ENCODE measurements around the gene EFNA5.
A peak's percentile ranks its signal among the peaks of the same experiment; 100 is the strongest.

The EFNA5 gene

GRCh38 chr5:107580889-107581820 lies 89.6 kb downstream of the EFNA5 start:
- Histone ChIP-seq H3K4me3 (ENCODE audit: low read length in 2 of 2) (no peak overlapping the region), H3K9me3 (ENCODE audit: control insufficient read depth in 2 of 2, low read length in 2 of 2) (no peaks in the 10 kb centered on the region), H3K9ac (ENCODE audit: low read length in 2 of 2) (no peak overlapping the region), H3K4me1 (ENCODE audit: control insufficient read depth, insufficient read depth, low read length) (no peaks in the 10 kb centered on the region), H3K27me3 (ENCODE audit: control insufficient read depth in 1 of 2, insufficient read depth in 2 of 2, low read length in 2 of 2) (no peaks in the 10 kb centered on the region), H3K27ac (ENCODE audit: low read length) (no peak overlapping the region), H3K36me3 (ENCODE audit: control insufficient read depth in 2 of 2, insufficient read depth in 2 of 2, low read length in 2 of 2) (no peaks in the 10 kb centered on the region)

GRCh38 chr5:107578051-107578635 lies 92.6 kb downstream of the EFNA5 start:
- Histone ChIP-seq H3K4me3 (ENCODE audit: low read length in 2 of 2) (no peak overlapping the region), H3K9ac (ENCODE audit: low read length in 2 of 2) (no peak overlapping the region), H3K4me1 (ENCODE audit: control insufficient read depth, insufficient read depth, low read length) (no peaks in the 10 kb centered on the region), H3K9me3 (ENCODE audit: control insufficient read depth in 2 of 2, low read length in 2 of 2) (no peaks in the 10 kb centered on the region), H3K27ac (ENCODE audit: low read length) (no peak overlapping the region), H3K27me3 (ENCODE audit: control insufficient read depth in 1 of 2, insufficient read depth in 2 of 2, low read length in 2 of 2) (no peaks in the 10 kb centered on the region), H3K36me3 (ENCODE audit: control insufficient read depth in 2 of 2, insufficient read depth in 2 of 2, low read length in 2 of 2) (no peaks in the 10 kb centered on the region)

- no peaks in the 10 kb centered on the region for H3K4me1 ChIP-seq (ENCODE audit: control insufficient read depth, insufficient read depth, low read length)
- no peaks in the 10 kb centered on the region for H3K36me3 ChIP-seq (ENCODE audit: control insufficient read depth in 2 of 2, insufficient read depth in 2 of 2, low read length in 2 of 2)
- no peak overlapping the region for H3K27ac ChIP-seq (ENCODE audit: low read length)
- no peaks in the 10 kb centered on the region for H3K9me3 ChIP-seq (ENCODE audit: control insufficient read depth in 2 of 2, low read length in 2 of 2)
- no peak overlapping the region for H3K4me3 ChIP-seq (ENCODE audit: low read length in 2 of 2)
- no peaks in the 10 kb centered on the region for H3K27me3 ChIP-seq (ENCODE audit: control insufficient read depth in 1 of 2, insufficient read depth in 2 of 2, low read length in 2 of 2)
- no peak overlapping the region for H3K9ac ChIP-seq (ENCODE audit: low read length in 2 of 2)
Measured at GRCh38 chr5:107577394-107577950, 93.3 kb downstream of the EFNA5 start.

GRCh38 chr5:107576736-107577393 lies 93.9 kb downstream of the EFNA5 start:
- Histone ChIP-seq H3K27ac (ENCODE audit: low read length) (no peak overlapping the region), H3K9me3 (ENCODE audit: control insufficient read depth in 2 of 2, low read length in 2 of 2) (no peaks in the 10 kb centered on the region), H3K36me3 (ENCODE audit: control insufficient read depth in 2 of 2, insufficient read depth in 2 of 2, low read length in 2 of 2) (no peaks in the 10 kb centered on the region), H3K4me3 (ENCODE audit: low read length in 2 of 2) (no peak overlapping the region), H3K27me3 (ENCODE audit: control insufficient read depth in 1 of 2, insufficient read depth in 2 of 2, low read length in 2 of 2) (no peaks in the 10 kb centered on the region), H3K4me1 (ENCODE audit: control insufficient read depth, insufficient read depth, low read length) (no peaks in the 10 kb centered on the region), H3K9ac (ENCODE audit: low read length in 2 of 2) (no peak overlapping the region)

- Histone ChIP-seq H3K27ac (ENCODE audit: low read length) (no peak overlapping the region), H3K4me1 (ENCODE audit: control insufficient read depth, insufficient read depth, low read length) (no peaks in the 10 kb centered on the region), H3K9ac (ENCODE audit: low read length in 2 of 2) (no peak overlapping the region)
Measured at GRCh38 chr5:107576155-107576554, 94.6 kb downstream of the EFNA5 start.

GRCh38 chr5:107574287-107574686 lies 96.5 kb downstream of the EFNA5 start:
- Histone ChIP-seq H3K27ac (ENCODE audit: low read length) (no peak overlapping the region), H3K27me3 (ENCODE audit: control insufficient read depth in 1 of 2, insufficient read depth in 2 of 2, low read length in 2 of 2) (no peaks in the 10 kb centered on the region)

More at GRCh38 chr5:107576155-107576554, 94.6 kb downstream of the EFNA5 start:
- Histone ChIP-seq H3K36me3 (ENCODE audit: control insufficient read depth in 2 of 2, insufficient read depth in 2 of 2, low read length in 2 of 2) (no peaks in the 10 kb centered on the region), H3K4me3 (ENCODE audit: low read length in 2 of 2) (no peak overlapping the region), H3K27me3 (ENCODE audit: control insufficient read depth in 1 of 2, insufficient read depth in 2 of 2, low read length in 2 of 2) (no peaks in the 10 kb centered on the region), H3K9me3 (ENCODE audit: control insufficient read depth in 2 of 2, low read length in 2 of 2) (no peaks in the 10 kb centered on the region)

GRCh38 chr5:107572715-107573368 lies 97.9 kb downstream of the EFNA5 start:
- no peaks in the 10 kb centered on the region for H3K4me1 ChIP-seq (ENCODE audit: control insufficient read depth, insufficient read depth, low read length)
- H3K4me3 ChIP-seq (ENCODE audit: low read length in 2 of 2) = no peak overlapping the region
- no peaks in the 10 kb centered on the region for H3K9me3 ChIP-seq (ENCODE audit: control insufficient read depth in 2 of 2, low read length in 2 of 2)
- no peaks in the 10 kb centered on the region for H3K36me3 ChIP-seq (ENCODE audit: control insufficient read depth in 2 of 2, insufficient read depth in 2 of 2, low read length in 2 of 2)
- no peak overlapping the region for H3K27ac ChIP-seq (ENCODE audit: low read length)
- no peak overlapping the region for H3K9ac ChIP-seq (ENCODE audit: low read length in 2 of 2)
- H3K27me3 ChIP-seq (ENCODE audit: control insufficient read depth in 1 of 2, insufficient read depth in 2 of 2, low read length in 2 of 2) = no peaks in the 10 kb centered on the region

More at GRCh38 chr5:107574287-107574686, 96.5 kb downstream of the EFNA5 start:
- no peaks in the 10 kb centered on the region for H3K4me1 ChIP-seq (ENCODE audit: control insufficient read depth, insufficient read depth, low read length)
- H3K4me3 ChIP-seq (ENCODE audit: low read length in 2 of 2) = no peak overlapping the region
- no peaks in the 10 kb centered on the region for H3K9me3 ChIP-seq (ENCODE audit: control insufficient read depth in 2 of 2, low read length in 2 of 2)
- H3K9ac ChIP-seq (ENCODE audit: low read length in 2 of 2) = no peak overlapping the region
- no peaks in the 10 kb centered on the region for H3K36me3 ChIP-seq (ENCODE audit: control insufficient read depth in 2 of 2, insufficient read depth in 2 of 2, low read length in 2 of 2)

- peak overlapping the region; percentile 31 for H3K27ac ChIP-seq (ENCODE audit: low read length)
- H3K4me3 ChIP-seq (ENCODE audit: low read length in 2 of 2) = peak overlapping the region; percentile 82 to 83
- H3K36me3 ChIP-seq (ENCODE audit: control insufficient read depth in 2 of 2, insufficient read depth in 2 of 2, low read length in 2 of 2) = no peaks in the 10 kb centered on the region
- no peaks in the 10 kb centered on the region for H3K4me1 ChIP-seq (ENCODE audit: control insufficient read depth, insufficient read depth, low read length)
- no peaks in the 10 kb centered on the region for H3K9me3 ChIP-seq (ENCODE audit: control insufficient read depth in 2 of 2, low read length in 2 of 2)
- peak overlapping the region; percentile 65 for H3K9ac ChIP-seq (ENCODE audit: low read length in 2 of 2)
- H3K27me3 ChIP-seq (ENCODE audit: control insufficient read depth in 1 of 2, insufficient read depth in 2 of 2, low read length in 2 of 2) = no peaks in the 10 kb centered on the region
Measured at GRCh38 chr5:107571621-107572536, 98.9 kb downstream of the EFNA5 start.

- H3K9me3 ChIP-seq (ENCODE audit: control insufficient read depth in 2 of 2, low read length in 2 of 2) = no peaks in the 10 kb centered on the region
- H3K4me3 ChIP-seq (ENCODE audit: low read length in 2 of 2) = peak overlapping the region; percentile 82 to 83
- H3K9ac ChIP-seq (ENCODE audit: low read length in 2 of 2) = no peak overlapping the region
- no peak overlapping the region for H3K27ac ChIP-seq (ENCODE audit: low read length)
- H3K4me1 ChIP-seq (ENCODE audit: control insufficient read depth, insufficient read depth, low read length) = no peaks in the 10 kb centered on the region
- no peaks in the 10 kb centered on the region for H3K27me3 ChIP-seq (ENCODE audit: control insufficient read depth in 1 of 2, insufficient read depth in 2 of 2, low read length in 2 of 2)
- H3K36me3 ChIP-seq (ENCODE audit: control insufficient read depth in 2 of 2, insufficient read depth in 2 of 2, low read length in 2 of 2) = no peaks in the 10 kb centered on the region
Measured at GRCh38 chr5:107570805-107571531, 99.8 kb downstream of the EFNA5 start.
